ENCODE measurements around the gene UBA1. TPM values are rescaled to one million over a fixed set of nuclear protein-coding genes. Genes with fewer than 3 reads are reported as not detected.

UBA1 gene
- polyA plus RNA-seq, 1 donor (not counting 4 experiments of a cell fraction or from before 2014, with no cell fraction given): 236 TPM

GRCh38 chrX:47172549-47172948, 21.1 kb upstream of the UBA1 start:
- H3K9me1 ChIP-seq (ENCODE audit: control insufficient read depth, extremely low read depth, insufficient read depth, low read length): no peaks in the 10 kb centered on the region
- H3K27me3 ChIP-seq (ENCODE audit: control insufficient read depth, extremely low read depth, insufficient read depth, low read length): no peaks in the 10 kb centered on the region
- no peaks in the 10 kb centered on the region for H3K79me2 ChIP-seq (ENCODE audit: control insufficient read depth, insufficient read depth, low read length)
- H3K4me1 ChIP-seq (ENCODE audit: control insufficient read depth, extremely low read depth, insufficient read depth, low read length): peaks cover under 1% of the 10 kb centered on the region
- H3K9me3 ChIP-seq (ENCODE audit: control insufficient read depth, low read depth, low read length): no peaks in the 10 kb centered on the region
- DNase-seq (ENCODE audit: low read depth, low spot score) (no peak), FAIRE-seq (no peak)
- no peak overlapping the region for H3K9ac ChIP-seq (ENCODE audit: control insufficient read depth, extremely low read depth, insufficient read depth, low read length)
- H2AFZ ChIP-seq (ENCODE audit: control insufficient read depth, low read length): no peak overlapping the region
- dilution Hi-C loops (cut with MboI; ENCODE audit: extremely low pct_ligation_motif_present, low sequenced_read_pairs): no loop called here
- H3K36me3 ChIP-seq (ENCODE audit: control insufficient read depth in 2 of 2, extremely low read depth in 1 of 2, insufficient read depth in 2 of 2, low read length in 2 of 2): peaks cover 0 to 12% of the 10 kb centered on the region in 2 experiments
- H3K4me3 ChIP-seq (ENCODE audit: control insufficient read depth in 2 of 3, extremely low read depth in 1 of 3, insufficient read depth in 2 of 3, low read depth in 1 of 3, low read length in 3 of 3): no peak overlapping the region
- TF ChIP-seq, protein P1, sequence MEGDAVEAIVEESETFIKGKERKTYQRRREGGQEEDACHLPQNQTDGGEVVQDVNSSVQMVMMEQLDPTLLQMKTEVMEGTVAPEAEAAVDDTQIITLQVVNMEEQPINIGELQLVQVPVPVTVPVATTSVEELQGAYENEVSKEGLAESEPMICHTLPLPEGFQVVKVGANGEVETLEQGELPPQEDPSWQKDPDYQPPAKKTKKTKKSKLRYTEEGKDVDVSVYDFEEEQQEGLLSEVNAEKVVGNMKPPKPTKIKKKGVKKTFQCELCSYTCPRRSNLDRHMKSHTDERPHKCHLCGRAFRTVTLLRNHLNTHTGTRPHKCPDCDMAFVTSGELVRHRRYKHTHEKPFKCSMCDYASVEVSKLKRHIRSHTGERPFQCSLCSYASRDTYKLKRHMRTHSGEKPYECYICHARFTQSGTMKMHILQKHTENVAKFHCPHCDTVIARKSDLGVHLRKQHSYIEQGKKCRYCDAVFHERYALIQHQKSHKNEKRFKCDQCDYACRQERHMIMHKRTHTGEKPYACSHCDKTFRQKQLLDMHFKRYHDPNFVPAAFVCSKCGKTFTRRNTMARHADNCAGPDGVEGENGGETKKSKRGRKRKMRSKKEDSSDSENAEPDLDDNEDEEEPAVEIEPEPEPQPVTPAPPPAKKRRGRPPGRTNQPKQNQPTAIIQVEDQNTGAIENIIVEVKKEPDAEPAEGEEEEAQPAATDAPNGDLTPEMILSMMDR (optimal IDR thresholded peaks at IDR 0.05 in 1 of 3, IDR thresholded peaks at IDR 0.05 in 1 of 3, conservative IDR thresholded peaks at IDR 0.05 in 1 of 3; ENCODE audit: extremely low read depth in 1 of 3, insufficient read depth in 2 of 3, low read length in 3 of 3): no peak
- TF ChIP-seq EZH2 (IDR thresholded peaks at IDR 0.05; ENCODE audit: low read length): no peak
- H4K20me1 ChIP-seq (ENCODE audit: control insufficient read depth, extremely low read depth, insufficient read depth, low read length): no peaks in the 10 kb centered on the region
- H3K27ac ChIP-seq (ENCODE audit: control insufficient read depth, insufficient read depth, low read length): no peak overlapping the region
- no peak overlapping the region for H3K4me2 ChIP-seq (ENCODE audit: control insufficient read depth, extremely low read depth, insufficient read depth, low read depth, low read length)

- Histone ChIP-seq H3K9me1 (ENCODE audit: control insufficient read depth, extremely low read depth, insufficient read depth, low read length) (no peaks in the 10 kb centered on the region), H3K27ac (ENCODE audit: control insufficient read depth, insufficient read depth, low read length) (no peak overlapping the region), H3K79me2 (ENCODE audit: control insufficient read depth, insufficient read depth, low read length) (no peaks in the 10 kb centered on the region), H2AFZ (ENCODE audit: control insufficient read depth, low read length) (no peak overlapping the region), H3K4me3 (ENCODE audit: control insufficient read depth in 2 of 3, extremely low read depth in 1 of 3, insufficient read depth in 2 of 3, low read depth in 1 of 3, low read length in 3 of 3) (no peak overlapping the region), H3K4me2 (ENCODE audit: control insufficient read depth, extremely low read depth, insufficient read depth, low read depth, low read length) (no peak overlapping the region), H3K27me3 (ENCODE audit: control insufficient read depth, extremely low read depth, insufficient read depth, low read length) (no peaks in the 10 kb centered on the region), H4K20me1 (ENCODE audit: control insufficient read depth, extremely low read depth, insufficient read depth, low read length) (no peaks in the 10 kb centered on the region), H3K36me3 (ENCODE audit: control insufficient read depth in 2 of 2, extremely low read depth in 1 of 2, insufficient read depth in 2 of 2, low read length in 2 of 2) (peaks cover 0 to 12% of the 10 kb centered on the region in 2 experiments), H3K9me3 (ENCODE audit: control insufficient read depth, low read depth, low read length) (no peaks in the 10 kb centered on the region), H3K9ac (ENCODE audit: control insufficient read depth, extremely low read depth, insufficient read depth, low read length) (no peak overlapping the region), H3K4me1 (ENCODE audit: control insufficient read depth, extremely low read depth, insufficient read depth, low read length) (peaks cover 6% of the 10 kb centered on the region)
- TF ChIP-seq EZH2 (IDR thresholded peaks at IDR 0.05; ENCODE audit: low read length): no peak
- TF ChIP-seq, protein P1 (optimal IDR thresholded peaks at IDR 0.05 in 1 of 3, IDR thresholded peaks at IDR 0.05 in 1 of 3, conservative IDR thresholded peaks at IDR 0.05 in 1 of 3; ENCODE audit: extremely low read depth in 1 of 3, insufficient read depth in 2 of 3, low read length in 3 of 3): no peak
- dilution Hi-C loops (cut with MboI; ENCODE audit: extremely low pct_ligation_motif_present, low sequenced_read_pairs): no loop called here
- DNase-seq (ENCODE audit: low read depth, low spot score) (no peak), FAIRE-seq (no peak)
Observed at GRCh38 chrX:47172971-47173792, 20.4 kb upstream of the UBA1 start.
